NCI-H1694 (cell line): ENCODE measurements around the gene ANKRD10.
A peak's percentile ranks its signal among the peaks of the same experiment; 100 is the strongest.

Experiments used
- DNase-seq: peaks from one replicate; lab custom pipeline; 2025; lab: John Stamatoyannopoulos, UW

ANKRD10 gene

GRCh38 chr13:110885966-110886869, 28.7 kb downstream of the ANKRD10 start:
- no peak for DNase-seq

- DNase-seq, result no peak
Observed at GRCh38 chr13:110885516-110885915, 29.4 kb downstream of the ANKRD10 start.

GRCh38 chr13:110884517-110884916, 30.4 kb downstream of the ANKRD10 start:
- no peak for DNase-seq

- no peak for DNase-seq
Observed at GRCh38 chr13:110883542-110883941, 31.3 kb downstream of the ANKRD10 start.

GRCh38 chr13:110882972-110883371, 31.9 kb downstream of the ANKRD10 start:
- no peak for DNase-seq

- DNase-seq, result no peak
Observed at GRCh38 chr13:110881839-110882627, 32.8 kb downstream of the ANKRD10 start.

- DNase-seq, result no peak
Observed at GRCh38 chr13:110880627-110881026, 34.2 kb downstream of the ANKRD10 start.

- DNase-seq, result no peak
Observed at GRCh38 chr13:110879482-110879881, 35.4 kb downstream of the ANKRD10 start.

GRCh38 chr13:110877737-110878258, 37.1 kb downstream of the ANKRD10 start:
- no peak for DNase-seq

- DNase-seq, result no peak
Observed at GRCh38 chr13:110876609-110877008, 38.3 kb downstream of the ANKRD10 start.

GRCh38 chr13:110875241-110875640, 39.6 kb downstream of the ANKRD10 start:
- DNase-seq, result no peak

- DNase-seq, result peak; percentile 36
Observed at GRCh38 chr13:110874508-110874960, 40.3 kb downstream of the ANKRD10 start.

- DNase-seq, result no peak
Observed at GRCh38 chr13:110873639-110874507, 41.0 kb downstream of the ANKRD10 start.

GRCh38 chr13:110872768-110873638, 41.9 kb downstream of the ANKRD10 start:
- no peak for DNase-seq

- no peak for DNase-seq
Observed at GRCh38 chr13:110872034-110872767, 42.7 kb downstream of the ANKRD10 start.

GRCh38 chr13:110869805-110870706, 44.8 kb downstream of the ANKRD10 start:
- DNase-seq, result no peak

GRCh38 chr13:110869231-110869804, 45.6 kb downstream of the ANKRD10 start:
- no peak for DNase-seq

- DNase-seq, result no peak
Observed at GRCh38 chr13:110868720-110869119, 46.1 kb downstream of the ANKRD10 start.

GRCh38 chr13:110867380-110867779, 47.5 kb downstream of the ANKRD10 start:
- DNase-seq, result no peak
